ENCODE measurements around the gene ARHGEF2. TPM values are rescaled to one million over a fixed set of nuclear protein-coding genes. Genes with fewer than 3 reads are reported as not detected.

Gene ARHGEF2
- total RNA-seq, 1 experiment from 2014 or later: 85.0 TPM

- no peak overlapping the region for H2AFZ ChIP-seq
- peaks cover 73% of the 10 kb centered on the region for H3K36me3 ChIP-seq (ENCODE audit: low read depth)
- no peak for DNase-seq
- no peaks in the 10 kb centered on the region for H3K9me2 ChIP-seq (ENCODE audit: insufficient read depth)
- peaks cover 86% of the 10 kb centered on the region for H3F3A ChIP-seq (ENCODE audit: insufficient read depth, low read depth)
- no peak overlapping the region for H3K4me2 ChIP-seq
- H3K79me2 ChIP-seq (ENCODE audit: low read depth): peaks cover 26% of the 10 kb centered on the region; the same call in 1 of the 2 replicates
- H3K27ac ChIP-seq: no peak overlapping the region
- intact Hi-C loops (cut with micrococcal nuclease; ENCODE audit: unreplicated experiment): no loop called here
- no peak for TF ChIP-seq CTCF (conservative IDR thresholded peaks at IDR 0.05)
- no peak for TF ChIP-seq EZH2 (IDR thresholded peaks at IDR 0.05; ENCODE audit: low read depth)
- CTCF ChIA-PET: no interaction called here
- no TSS peak for BruUV-seq (replicated peaks)
- H3K27me3 ChIP-seq (ENCODE audit: insufficient read depth, low read depth): no peaks in the 10 kb centered on the region
- POLR2A ChIA-PET (ENCODE audit: unreplicated experiment): no interaction called here
- peaks cover under 1% of the 10 kb centered on the region; the same call in 1 of the 2 replicates for H3K4me1 ChIP-seq (replicated peaks; ENCODE audit: insufficient read depth)
- H3K9me3 ChIP-seq (ENCODE audit: insufficient read depth, low read depth): no peaks in the 10 kb centered on the region
- H4K20me1 ChIP-seq (ENCODE audit: insufficient read depth): peaks cover 42% of the 10 kb centered on the region
- H3K4me3 ChIP-seq: no peak overlapping the region
Observed at GRCh38 chr1:155954645-155955044, 23.7 kb downstream of the ARHGEF2 start.

GRCh38 chr1:155952505-155952890 lies 25.8 kb downstream of the ARHGEF2 start:
- no peak for DNase-seq
- Histone ChIP-seq H3K4me1 (replicated peaks; ENCODE audit: insufficient read depth) (no peaks in the 10 kb centered on the region), H3K4me3 (no peak overlapping the region), H3K36me3 (ENCODE audit: low read depth) (peaks cover 65% of the 10 kb centered on the region), H3K4me2 (no peak overlapping the region), H4K20me1 (ENCODE audit: insufficient read depth) (peaks cover 42% of the 10 kb centered on the region), H3K79me2 (ENCODE audit: low read depth) (peaks cover 9% of the 10 kb centered on the region; the same call in 1 of the 2 replicates), H3K27ac (no peak overlapping the region), H3K27me3 (ENCODE audit: insufficient read depth, low read depth) (no peaks in the 10 kb centered on the region), H2AFZ (no peak overlapping the region), H3F3A (ENCODE audit: insufficient read depth, low read depth) (peaks cover 83% of the 10 kb centered on the region), H3K9me2 (ENCODE audit: insufficient read depth) (no peaks in the 10 kb centered on the region), H3K9me3 (ENCODE audit: insufficient read depth, low read depth) (no peaks in the 10 kb centered on the region)
- ChIA-PET POLR2A (ENCODE audit: unreplicated experiment) (no interaction called here), CTCF (no interaction called here)
- BruUV-seq (replicated peaks): no TSS peak
- TF ChIP-seq EZH2 (IDR thresholded peaks at IDR 0.05; ENCODE audit: low read depth) (no peak), CTCF (conservative IDR thresholded peaks at IDR 0.05) (no peak)
- intact Hi-C loops (cut with micrococcal nuclease; ENCODE audit: unreplicated experiment): no loop called here

GRCh38 chr1:155951753-155952504 lies 26.4 kb downstream of the ARHGEF2 start:
- peaks cover 64% of the 10 kb centered on the region for H3K36me3 ChIP-seq (ENCODE audit: low read depth)
- no peaks in the 10 kb centered on the region for H3K9me3 ChIP-seq (ENCODE audit: insufficient read depth, low read depth)
- no peak overlapping the region for H3K27ac ChIP-seq
- peaks cover 84% of the 10 kb centered on the region for H3F3A ChIP-seq (ENCODE audit: insufficient read depth, low read depth)
- TF ChIP-seq CTCF (conservative IDR thresholded peaks at IDR 0.05) (no peak), EZH2 (IDR thresholded peaks at IDR 0.05; ENCODE audit: low read depth) (no peak)
- POLR2A ChIA-PET (ENCODE audit: unreplicated experiment): no interaction called here
- CTCF ChIA-PET: no interaction called here
- 0 out of 2 replicates have a peak, but pooled peaks cover 5% of the 10 kb centered on the region for H3K79me2 ChIP-seq (ENCODE audit: low read depth)
- no peaks in the 10 kb centered on the region for H3K27me3 ChIP-seq (ENCODE audit: insufficient read depth, low read depth)
- peaks cover 46% of the 10 kb centered on the region for H4K20me1 ChIP-seq (ENCODE audit: insufficient read depth)
- intact Hi-C loops (cut with micrococcal nuclease; ENCODE audit: unreplicated experiment): no loop called here
- no peak for DNase-seq
- H3K4me3 ChIP-seq: no peak overlapping the region
- no peaks in the 10 kb centered on the region for H3K9me2 ChIP-seq (ENCODE audit: insufficient read depth)
- no TSS peak for BruUV-seq (replicated peaks)
- H2AFZ ChIP-seq: no peak overlapping the region
- H3K4me2 ChIP-seq: no peak overlapping the region
- H3K4me1 ChIP-seq (replicated peaks; ENCODE audit: insufficient read depth): no peaks in the 10 kb centered on the region

Data from PC-9 (cell line).